ENCODE data around the gene NEK8.

Gene NEK8

DNA sequence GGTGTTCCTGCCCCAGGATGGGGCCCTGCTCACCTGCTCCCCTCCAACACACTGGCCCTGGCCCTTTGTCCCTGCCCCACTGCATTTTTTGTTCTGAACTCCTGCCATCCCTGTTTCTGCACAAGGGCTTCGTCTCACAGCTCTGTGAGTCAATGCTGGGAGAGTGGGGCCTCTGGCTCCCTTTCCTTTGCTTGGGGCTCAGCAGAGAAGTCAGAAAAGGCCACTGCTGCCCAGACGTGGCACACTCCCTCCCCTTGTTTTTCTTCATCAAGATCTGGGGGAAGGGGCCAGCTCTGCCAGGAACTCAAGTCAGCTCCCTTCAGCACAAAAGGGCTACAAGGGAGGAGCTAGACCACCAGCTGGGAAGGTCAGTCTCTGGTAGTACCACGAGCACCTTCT, 25.8 kb upstream of the NEK8 start:
- H3K4me3 Mint-ChIP-seq = no peak overlapping the region
- H3K36me3 Mint-ChIP-seq (ENCODE audit: insufficient read depth) = peaks cover 35% of the 10 kb centered on the region
- no peak for DNase-seq (ENCODE audit: low spot score in 2 of 2)
- no peaks in the 10 kb centered on the region for H3K9me3 Mint-ChIP-seq
- ATAC-seq (replicated peaks; ENCODE audit: extremely low read depth, poor library complexity, severe bottlenecking) = no peak
- no peaks in the 10 kb centered on the region for H3K4me1 Mint-ChIP-seq
- H3K27me3 Mint-ChIP-seq = no peaks in the 10 kb centered on the region
- no peak overlapping the region for H3K27ac Mint-ChIP-seq (ENCODE audit: low read depth)

DNA sequence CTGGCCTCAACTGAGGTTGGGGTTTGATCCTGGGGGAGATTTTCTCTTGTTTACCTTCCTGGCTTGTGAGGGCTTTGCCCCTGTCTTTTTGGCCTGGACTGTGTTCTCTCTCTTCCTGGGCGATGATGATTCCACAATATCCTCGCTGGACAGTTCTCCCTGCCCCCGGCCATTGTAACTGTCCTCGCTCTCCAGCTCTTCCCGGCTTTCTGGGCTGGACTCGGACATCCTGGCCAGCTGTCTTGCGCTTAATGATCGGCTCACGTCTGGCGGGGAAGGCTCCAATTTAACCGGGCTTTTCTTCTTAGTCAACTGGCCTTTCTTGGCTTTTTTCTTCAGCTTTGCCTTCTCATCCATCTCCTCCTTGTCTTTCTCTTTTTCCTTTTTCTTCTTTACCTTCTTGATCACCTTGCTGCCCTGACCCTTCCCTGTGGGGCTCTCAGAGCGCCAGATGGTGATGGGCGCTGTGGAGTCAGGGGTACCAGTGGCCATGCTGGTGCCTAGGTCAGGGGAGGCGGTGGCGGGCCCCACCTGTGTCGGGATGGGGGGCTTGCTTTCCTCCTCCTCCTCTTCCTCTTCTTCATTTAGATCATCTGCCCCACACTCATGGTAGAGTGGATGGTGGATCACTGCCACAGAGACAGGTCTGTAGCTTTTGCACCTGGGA, 24.9 kb upstream of the NEK8 start:
- no peak for DNase-seq (ENCODE audit: low spot score in 2 of 2)
- ATAC-seq (replicated peaks; ENCODE audit: extremely low read depth, poor library complexity, severe bottlenecking) = no peak
- Mint-ChIP-seq H3K4me3 (no peak overlapping the region), H3K27me3 (no peaks in the 10 kb centered on the region), H3K9me3 (no peaks in the 10 kb centered on the region), H3K4me1 (no peaks in the 10 kb centered on the region), H3K36me3 (ENCODE audit: insufficient read depth) (peaks cover 29% of the 10 kb centered on the region), H3K27ac (ENCODE audit: low read depth) (no peak overlapping the region)

DNA sequence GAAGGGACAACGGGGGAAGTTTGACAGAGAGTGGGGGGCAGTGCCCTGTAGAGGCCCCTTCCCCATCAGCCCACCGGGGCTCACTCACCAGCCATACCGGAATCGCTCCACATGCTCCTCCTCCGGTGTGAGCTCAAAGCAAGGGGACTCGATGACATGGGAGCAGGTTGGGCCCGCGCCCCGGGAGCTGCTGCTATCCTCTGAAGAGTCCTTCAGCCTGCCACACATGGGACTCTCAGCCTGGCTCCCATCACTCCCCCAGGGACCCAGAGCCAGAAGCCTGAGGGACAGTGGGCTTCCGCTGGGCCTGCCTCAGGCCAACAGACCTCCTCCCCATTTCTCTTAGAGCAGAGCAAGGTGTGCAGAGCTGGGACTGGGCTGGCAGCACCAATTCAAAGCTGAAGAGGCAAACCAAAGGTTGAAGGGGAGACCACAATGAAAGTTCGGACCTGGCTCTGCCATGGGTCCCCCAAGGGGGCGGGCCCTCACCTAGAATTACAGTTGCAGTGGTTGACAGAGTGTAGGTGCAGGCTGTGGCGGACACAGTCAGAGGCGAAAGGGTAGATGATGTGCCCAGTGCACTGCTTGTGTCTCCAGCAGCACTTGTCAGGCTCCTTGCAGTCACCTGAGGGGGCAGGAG, 24.2 kb upstream of the NEK8 start:
- Mint-ChIP-seq H3K9me3 (no peaks in the 10 kb centered on the region), H3K27me3 (no peaks in the 10 kb centered on the region), H3K27ac (ENCODE audit: low read depth) (no peak overlapping the region), H3K4me1 (no peaks in the 10 kb centered on the region), H3K36me3 (ENCODE audit: insufficient read depth) (peaks cover 24% of the 10 kb centered on the region), H3K4me3 (no peak overlapping the region)
- no peak for ATAC-seq (replicated peaks; ENCODE audit: extremely low read depth, poor library complexity, severe bottlenecking)
- DNase-seq (ENCODE audit: low spot score in 2 of 2) = no peak

DNA sequence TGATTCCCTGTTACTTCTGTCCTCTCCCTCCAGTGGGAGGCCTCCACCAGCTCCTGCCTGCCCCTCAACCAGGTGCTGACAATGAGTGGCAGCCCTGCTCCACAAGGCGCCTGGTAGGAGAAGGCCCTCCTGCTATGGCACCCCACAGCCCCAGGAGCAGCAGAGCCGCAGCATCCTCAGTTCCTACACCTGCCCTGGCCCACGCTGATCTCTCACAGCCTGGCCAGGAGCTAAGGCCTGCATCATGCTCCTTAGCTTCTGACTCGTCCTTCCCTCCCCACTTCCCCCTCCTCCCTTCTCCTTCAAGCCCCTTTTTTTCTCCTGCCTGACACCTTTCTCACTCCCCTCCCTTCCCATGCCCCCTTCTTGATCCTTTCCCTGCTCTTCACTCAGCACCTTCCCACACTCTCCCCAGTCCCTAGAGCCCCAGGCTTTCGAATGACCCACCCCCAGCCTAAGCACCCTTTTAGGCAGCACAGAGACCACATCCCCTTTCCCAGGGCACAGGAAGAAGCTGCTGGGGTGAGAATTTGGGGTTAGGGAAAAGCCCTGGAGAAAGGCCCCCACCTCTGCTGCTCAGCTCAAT, 23.4 kb upstream of the NEK8 start:
- Mint-ChIP-seq H3K27ac (ENCODE audit: low read depth) (peak overlapping the region; percentile 53), H3K4me1 (no peaks in the 10 kb centered on the region), H3K36me3 (ENCODE audit: insufficient read depth) (peaks cover 19% of the 10 kb centered on the region), H3K9me3 (no peaks in the 10 kb centered on the region), H3K4me3 (no peak overlapping the region), H3K27me3 (no peaks in the 10 kb centered on the region)
- ATAC-seq (replicated peaks; ENCODE audit: extremely low read depth, poor library complexity, severe bottlenecking) = no peak
- no peak for DNase-seq (ENCODE audit: low spot score in 2 of 2)

DNA sequence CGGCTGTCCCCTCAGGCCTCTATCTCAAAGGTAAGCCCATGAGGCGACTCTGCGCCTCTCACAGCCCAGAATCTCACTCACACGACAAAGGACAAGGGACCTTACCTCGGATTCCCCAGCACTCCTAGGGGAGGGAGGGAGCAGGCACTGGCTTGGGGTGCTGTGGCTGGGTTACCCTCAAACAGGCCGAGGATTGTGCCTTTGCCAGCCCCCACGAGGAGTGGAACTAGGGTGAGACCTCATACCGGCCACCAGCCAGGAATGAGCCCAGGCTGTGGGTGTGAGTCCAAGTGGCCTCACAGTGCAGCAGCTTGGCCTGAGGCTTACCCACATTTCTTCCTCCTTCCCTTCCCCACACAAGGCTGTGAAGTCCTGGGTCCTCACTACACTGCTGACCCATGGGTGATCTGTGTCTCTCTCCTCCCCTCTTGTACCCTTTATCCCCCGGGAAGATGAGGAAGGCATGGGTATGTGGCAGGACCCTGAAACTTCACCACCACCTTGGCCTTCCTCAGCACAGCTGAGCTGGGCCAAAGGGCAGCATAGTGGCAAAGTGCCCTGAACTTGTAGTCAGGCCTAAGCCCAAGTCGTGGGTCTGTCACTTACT, 22.8 kb upstream of the NEK8 start:
- H3K27me3 Mint-ChIP-seq = no peaks in the 10 kb centered on the region
- peaks cover 18% of the 10 kb centered on the region for H3K36me3 Mint-ChIP-seq (ENCODE audit: insufficient read depth)
- H3K4me1 Mint-ChIP-seq = peaks cover 6% of the 10 kb centered on the region
- H3K27ac Mint-ChIP-seq (ENCODE audit: low read depth) = peak overlapping the region; percentile 53
- ATAC-seq (replicated peaks; ENCODE audit: extremely low read depth, poor library complexity, severe bottlenecking) = no peak
- no peak overlapping the region for H3K4me3 Mint-ChIP-seq
- no peaks in the 10 kb centered on the region for H3K9me3 Mint-ChIP-seq
- no peak for DNase-seq (ENCODE audit: low spot score in 2 of 2)

DNA sequence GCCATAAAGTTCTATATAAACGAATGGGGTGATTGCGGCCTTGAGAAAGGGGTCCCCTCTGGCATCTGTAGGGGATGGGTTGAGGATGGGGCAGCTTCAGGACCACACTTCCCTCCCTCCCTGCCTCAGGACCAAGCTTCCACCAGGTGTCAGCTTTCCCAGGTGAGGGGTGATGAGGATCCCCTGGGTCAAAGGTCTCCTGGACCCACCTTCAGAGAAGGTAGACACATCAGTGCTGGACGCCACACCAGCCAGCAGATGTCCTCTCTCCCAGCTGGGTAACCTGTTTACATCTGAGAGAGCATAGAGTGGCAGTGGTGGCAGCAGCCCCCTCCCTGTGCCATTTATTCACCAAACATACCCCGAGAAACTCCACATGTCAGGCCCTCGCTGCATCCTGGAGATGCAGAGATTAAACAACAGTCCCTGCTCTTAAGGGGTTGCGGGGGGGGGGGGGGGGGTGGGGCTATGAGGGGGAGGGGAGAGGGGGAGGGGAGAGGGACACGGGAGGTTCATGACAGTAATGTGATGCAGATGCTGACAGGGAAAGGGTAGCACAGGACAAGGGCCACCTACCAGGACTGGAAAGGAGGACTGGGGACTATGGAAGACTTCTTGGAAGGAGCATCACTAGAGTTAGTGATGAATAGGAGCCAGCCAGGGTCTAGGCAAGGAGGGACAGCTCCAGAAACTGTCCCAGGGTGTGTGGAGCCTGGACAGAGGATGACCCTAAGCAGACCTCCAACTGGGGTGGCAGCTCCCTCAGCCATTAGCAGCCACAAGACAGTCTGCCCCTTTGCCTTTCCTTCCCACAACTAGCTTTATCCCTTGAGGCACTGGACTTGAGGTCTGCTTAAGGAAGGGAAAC, 21.9 kb upstream of the NEK8 start:
- H3K9me3 Mint-ChIP-seq = no peaks in the 10 kb centered on the region
- no peak overlapping the region for H3K27ac Mint-ChIP-seq (ENCODE audit: low read depth)
- ATAC-seq (replicated peaks; ENCODE audit: extremely low read depth, poor library complexity, severe bottlenecking) (no peak), DNase-seq (ENCODE audit: low spot score in 2 of 2) (no peak)
- no peak overlapping the region for H3K4me3 Mint-ChIP-seq
- no peaks in the 10 kb centered on the region for H3K27me3 Mint-ChIP-seq
- peaks cover 9% of the 10 kb centered on the region for H3K4me1 Mint-ChIP-seq
- peaks cover 13% of the 10 kb centered on the region for H3K36me3 Mint-ChIP-seq (ENCODE audit: insufficient read depth)

DNA sequence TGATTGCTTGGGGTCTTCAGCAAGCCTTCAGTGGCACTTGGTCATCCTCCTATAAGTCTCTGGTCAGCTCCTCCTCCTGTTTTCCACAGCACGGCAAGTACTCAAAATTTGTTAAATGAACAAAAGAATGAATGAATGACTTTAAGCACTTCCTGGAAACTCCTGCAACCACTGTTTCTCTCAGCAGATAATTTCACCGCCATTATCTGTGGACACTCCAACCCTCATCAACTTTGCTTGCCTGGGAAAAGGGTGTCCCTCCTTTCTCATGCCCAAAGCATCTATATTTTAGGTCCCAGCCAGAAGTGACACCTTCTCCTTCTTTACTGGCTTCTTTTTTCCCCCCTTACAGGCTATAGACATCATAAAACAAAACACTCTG, 21.3 kb upstream of the NEK8 start:
- ATAC-seq (replicated peaks; ENCODE audit: extremely low read depth, poor library complexity, severe bottlenecking) (no peak), DNase-seq (ENCODE audit: low spot score in 2 of 2) (no peak)
- Mint-ChIP-seq H3K27ac (ENCODE audit: low read depth) (no peak overlapping the region), H3K9me3 (no peaks in the 10 kb centered on the region), H3K4me3 (no peak overlapping the region), H3K36me3 (ENCODE audit: insufficient read depth) (peaks cover 11% of the 10 kb centered on the region), H3K27me3 (no peaks in the 10 kb centered on the region), H3K4me1 (peaks cover 15% of the 10 kb centered on the region)

DNA sequence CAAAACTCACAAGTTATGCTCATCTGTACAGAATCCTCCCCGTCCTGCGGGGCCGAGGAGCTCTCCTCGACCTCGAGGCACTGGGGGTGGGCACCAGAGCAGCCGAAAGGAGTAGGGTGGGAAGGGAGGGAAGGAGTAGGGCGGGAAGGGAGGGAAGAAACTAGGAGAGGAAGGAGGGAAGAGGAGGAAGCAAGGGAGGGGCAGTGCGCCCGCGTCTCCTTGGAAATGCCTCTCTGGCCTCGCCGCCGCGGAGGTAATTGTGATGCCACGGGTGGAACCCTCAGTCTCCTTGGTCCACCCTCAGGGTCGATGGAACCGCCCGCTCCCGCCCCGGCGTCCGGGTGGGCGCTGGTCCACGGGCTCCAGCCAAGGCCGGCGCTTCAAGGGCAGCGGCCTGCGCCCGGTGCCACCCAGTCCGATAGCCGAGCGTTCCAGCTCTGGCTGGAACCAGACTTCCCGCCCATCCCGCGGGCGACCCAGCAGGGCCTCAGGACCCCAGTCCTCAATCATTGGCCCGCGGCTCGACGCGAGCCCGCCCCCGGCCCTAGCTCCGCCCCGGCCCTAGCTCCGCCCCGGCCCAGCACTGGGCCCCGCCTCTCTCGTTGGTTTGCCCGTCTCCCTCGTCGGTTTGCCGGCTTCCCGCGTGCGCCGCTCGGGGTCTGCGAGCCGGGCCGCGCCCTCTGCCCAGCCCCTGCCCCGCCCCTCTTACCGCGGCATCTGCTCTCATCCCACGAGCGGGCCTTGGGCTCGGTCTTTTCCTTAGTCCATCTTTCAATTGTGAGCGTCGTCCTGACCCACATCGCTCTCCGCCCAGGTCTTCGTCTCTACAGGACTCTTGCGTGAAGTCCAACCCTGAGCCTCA, 17.5 kb upstream of the NEK8 start:
- no peaks in the 10 kb centered on the region for H3K9me3 Mint-ChIP-seq
- peak overlapping the region; percentile 87 for H3K27ac Mint-ChIP-seq (ENCODE audit: low read depth)
- H3K27me3 Mint-ChIP-seq = peaks cover 13% of the 10 kb centered on the region
- ATAC-seq (replicated peaks; ENCODE audit: extremely low read depth, poor library complexity, severe bottlenecking) (peak; percentile 86), DNase-seq (ENCODE audit: low spot score in 2 of 2) (peak; percentile 80 to 85)
- H3K4me1 Mint-ChIP-seq = peaks cover 20% of the 10 kb centered on the region
- peak overlapping the region; percentile 77 for H3K4me3 Mint-ChIP-seq
- peaks cover 10% of the 10 kb centered on the region for H3K36me3 Mint-ChIP-seq (ENCODE audit: insufficient read depth)

DNA sequence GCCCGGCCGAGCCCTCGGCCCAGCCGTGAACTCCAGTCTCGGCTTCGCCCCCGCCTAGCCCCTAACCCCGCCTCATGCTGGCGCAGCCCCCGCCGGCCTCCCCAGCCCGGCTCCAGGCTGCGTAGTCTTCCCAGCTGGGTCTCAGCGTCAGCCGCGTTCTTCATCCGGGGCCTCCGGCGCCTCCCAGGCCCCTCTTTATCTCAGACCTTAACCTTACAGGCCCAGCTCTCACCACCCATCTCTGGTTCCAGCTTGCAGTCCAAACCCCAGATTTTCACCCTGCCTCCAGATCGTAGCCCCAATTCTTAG, 16.9 kb upstream of the NEK8 start, which contains the start of gene PROCA1:
Gene PROCA1 (minus strand): TSS at position 166 of the 309 bp plus-strand sequence. CDS start 228 bp downstream, outside the sequence.
- Mint-ChIP-seq H3K4me3 (peak within 1 kb of the TSS; percentile 77), H3K27ac (ENCODE audit: low read depth) (peak within 1 kb of the TSS; percentile 87), H3K9me3 (no peaks in the 10 kb centered on the region), H3K27me3 (peaks cover 13% of the 10 kb centered on the region), H3K36me3 (ENCODE audit: insufficient read depth) (peaks cover 10% of the 10 kb centered on the region), H3K4me1 (peaks cover 20% of the 10 kb centered on the region)
- DNase-seq (ENCODE audit: low spot score in 2 of 2) (no peak), ATAC-seq (replicated peaks; ENCODE audit: extremely low read depth, poor library complexity, severe bottlenecking) (peak; percentile 61)

DNA sequence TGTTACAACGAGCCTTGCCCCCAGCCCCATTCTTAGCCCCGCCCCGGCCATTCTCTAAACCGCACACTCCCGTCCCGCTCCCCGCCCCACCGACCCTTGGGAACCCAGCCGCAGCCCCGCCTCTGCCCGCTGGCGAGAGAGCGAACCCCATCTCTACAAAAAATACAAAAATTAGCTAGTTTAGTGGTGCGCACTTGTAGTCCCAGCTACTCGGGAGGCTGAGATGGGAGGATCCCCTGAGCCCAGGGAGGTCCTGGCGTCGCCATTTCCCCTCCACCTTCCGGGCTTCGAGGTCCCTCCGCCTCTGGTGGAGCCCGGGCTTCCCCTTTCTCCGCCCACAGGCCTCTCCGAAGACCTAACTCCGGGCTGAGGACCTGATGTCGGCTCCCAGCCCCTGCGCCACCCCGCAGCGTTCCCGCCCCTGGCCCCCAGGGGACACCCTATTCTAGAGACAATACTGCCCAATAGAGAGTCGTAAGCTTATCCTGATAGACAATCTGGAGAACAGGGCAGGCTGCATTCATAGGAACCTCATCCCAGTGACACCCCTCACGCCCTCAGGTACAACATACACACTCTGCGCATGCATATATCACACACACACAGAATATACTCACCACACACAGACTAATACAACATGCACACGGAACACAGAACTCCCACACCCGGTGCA, 16.4 kb upstream of the NEK8 start:
- Mint-ChIP-seq H3K36me3 (ENCODE audit: insufficient read depth) (peaks cover 10% of the 10 kb centered on the region), H3K4me1 (peaks cover 20% of the 10 kb centered on the region), H3K4me3 (peak overlapping the region; percentile 77), H3K27ac (ENCODE audit: low read depth) (peak overlapping the region; percentile 87), H3K27me3 (peaks cover 13% of the 10 kb centered on the region), H3K9me3 (no peaks in the 10 kb centered on the region)
- ATAC-seq (replicated peaks; ENCODE audit: extremely low read depth, poor library complexity, severe bottlenecking) = peak; percentile 29
- DNase-seq (ENCODE audit: low spot score in 2 of 2) = peak in 1 of 2 donors; percentile 21

DNA sequence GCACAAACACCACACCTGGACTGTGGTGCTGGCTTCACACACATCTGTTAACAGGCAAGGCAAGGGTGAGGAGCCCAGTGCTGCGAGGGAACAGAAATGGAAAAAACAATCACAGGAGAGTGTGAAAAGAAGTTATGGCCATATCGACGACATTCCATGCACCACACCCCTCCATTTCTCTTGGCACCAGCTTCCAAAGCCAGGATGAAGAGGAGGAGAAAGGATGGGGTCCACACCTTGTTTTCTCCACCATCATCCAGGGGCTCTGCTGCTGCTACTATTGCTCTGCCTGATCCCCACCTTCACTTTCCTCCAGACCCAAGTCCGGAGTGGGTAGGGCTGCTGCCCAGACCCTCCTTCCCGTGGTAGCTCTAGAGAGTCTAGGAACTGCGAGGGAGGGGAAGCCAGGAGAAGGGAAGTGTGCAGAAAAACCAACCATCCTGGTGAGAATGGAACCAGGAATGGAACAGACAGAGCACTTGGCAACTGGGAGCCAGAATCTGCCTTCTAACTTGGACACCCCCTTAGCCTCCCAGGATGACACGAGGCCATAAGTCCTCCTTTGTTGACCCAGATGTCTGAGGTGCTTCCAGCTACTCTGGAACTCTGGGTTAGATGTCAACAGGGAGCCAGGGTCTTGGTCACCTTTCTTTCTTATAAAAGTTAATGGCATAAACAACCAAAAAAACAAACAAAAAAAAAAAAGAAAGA, 15.7 kb upstream of the NEK8 start:
- Mint-ChIP-seq H3K36me3 (ENCODE audit: insufficient read depth) (peaks cover 10% of the 10 kb centered on the region), H3K4me3 (peak overlapping the region; percentile 77), H3K4me1 (peaks cover 20% of the 10 kb centered on the region), H3K27me3 (peaks cover 13% of the 10 kb centered on the region), H3K9me3 (no peaks in the 10 kb centered on the region), H3K27ac (ENCODE audit: low read depth) (no peak overlapping the region)
- DNase-seq (ENCODE audit: low spot score in 2 of 2) (no peak), ATAC-seq (replicated peaks; ENCODE audit: extremely low read depth, poor library complexity, severe bottlenecking) (no peak)

Measured in central memory CD8-positive, alpha-beta T cell (primary cell).